Measurements from ENCODE around the gene AHSA1.

- TF ChIP-seq, protein P1, sequence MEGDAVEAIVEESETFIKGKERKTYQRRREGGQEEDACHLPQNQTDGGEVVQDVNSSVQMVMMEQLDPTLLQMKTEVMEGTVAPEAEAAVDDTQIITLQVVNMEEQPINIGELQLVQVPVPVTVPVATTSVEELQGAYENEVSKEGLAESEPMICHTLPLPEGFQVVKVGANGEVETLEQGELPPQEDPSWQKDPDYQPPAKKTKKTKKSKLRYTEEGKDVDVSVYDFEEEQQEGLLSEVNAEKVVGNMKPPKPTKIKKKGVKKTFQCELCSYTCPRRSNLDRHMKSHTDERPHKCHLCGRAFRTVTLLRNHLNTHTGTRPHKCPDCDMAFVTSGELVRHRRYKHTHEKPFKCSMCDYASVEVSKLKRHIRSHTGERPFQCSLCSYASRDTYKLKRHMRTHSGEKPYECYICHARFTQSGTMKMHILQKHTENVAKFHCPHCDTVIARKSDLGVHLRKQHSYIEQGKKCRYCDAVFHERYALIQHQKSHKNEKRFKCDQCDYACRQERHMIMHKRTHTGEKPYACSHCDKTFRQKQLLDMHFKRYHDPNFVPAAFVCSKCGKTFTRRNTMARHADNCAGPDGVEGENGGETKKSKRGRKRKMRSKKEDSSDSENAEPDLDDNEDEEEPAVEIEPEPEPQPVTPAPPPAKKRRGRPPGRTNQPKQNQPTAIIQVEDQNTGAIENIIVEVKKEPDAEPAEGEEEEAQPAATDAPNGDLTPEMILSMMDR (IDR thresholded peaks at IDR 0.05), result no peak
- TF ChIP-seq POLR2A (IDR thresholded peaks at IDR 0.05), result no peak
Observed at GRCh38 chr14:77508249-77508648, 50.4 kb downstream of the AHSA1 start.
